Caco-2 (cell line): ENCODE data around the gene AGPAT1. TPM values are rescaled to one million over a fixed set of nuclear protein-coding genes. Genes with fewer than 3 reads are reported as not detected.

ENCODE experiments used
- BruUV-seq: library from RNA; stranded (reverse); fragments of 400-500 nt; replicated peaks from 2 replicates; lab custom pipeline; 2021; lab: Mats Ljungman, UMichigan
- CTCF ChIA-PET: fragments of 300-600 bp; sonication (Branson Sonifier 250); formaldehyde crosslinking; loops from one replicate; lab custom pipeline; 2022; ENCODE audit warnings: antibody characterized with exemption; lab: Charles Lee
- POLR2A ChIA-PET: fragments of 300-600 bp; sonication (Branson Sonifier 250); formaldehyde crosslinking; loops from one replicate; lab custom pipeline; 2022; ENCODE audit warnings: antibody characterized with exemption; lab: Charles Lee
- DNase-seq, 2 experiments: peaks; one replicate each; pipeline versions ENCODE4 v3.0.0 to v3.0.0-alpha.2; 2020 to 2022
- H3K27me3 ChIP-seq: replicated peaks from 2 replicates; pipeline ENCODE4 v1.6.0; 2011; ENCODE audit warnings: low read length; ENCODE audit not compliant: control insufficient read depth, insufficient read depth
- H3K36me3 ChIP-seq: 2 replicates; pipeline ENCODE4 v1.5.1; 2011; ENCODE audit warnings: low read length; ENCODE audit not compliant: control insufficient read depth, insufficient read depth
- H3K4me1 ChIP-seq: fragments of 250-450 bp; sonication (Bioruptor Pico); 2 replicates; pipeline ENCODE4 v1.5.1; 2020; ENCODE audit warnings: mild to moderate bottlenecking
- H3K4me3 ChIP-seq: 2 replicates; pipeline ENCODE4 v1.5.1; 2011; ENCODE audit warnings: low read depth, mild to moderate bottlenecking, control low read depth, low read length
- H3K9me3 ChIP-seq: fragments of 250-450 bp; sonication (Bioruptor Pico); 2 replicates; pipeline ENCODE4 v1.5.1; 2020; ENCODE audit warnings: mild to moderate bottlenecking, moderate library complexity
- H3K27ac Mint-ChIP-seq: one replicate; pipeline ENCODE4 v1.8.0; 2022; ENCODE audit warnings: mixed read lengths; ENCODE audit not compliant: unreplicated experiment
- H3K27me3 Mint-ChIP-seq: one replicate; pipeline ENCODE4 v1.8.0; 2022; ENCODE audit warnings: mixed read lengths; ENCODE audit not compliant: insufficient read depth, unreplicated experiment
- H3K36me3 Mint-ChIP-seq: one replicate; pipeline ENCODE4 v1.8.0; 2022; ENCODE audit warnings: mild to moderate bottlenecking, mixed read lengths; ENCODE audit not compliant: insufficient read depth, unreplicated experiment
- H3K4me1 Mint-ChIP-seq: one replicate; pipeline ENCODE4 v1.8.0; 2022; ENCODE audit warnings: low read depth, mixed read lengths; ENCODE audit not compliant: unreplicated experiment
- H3K4me3 Mint-ChIP-seq: one replicate; pipeline ENCODE4 v1.8.0; 2022; ENCODE audit warnings: mild to moderate bottlenecking, moderate library complexity, mixed read lengths; ENCODE audit not compliant: unreplicated experiment
- H3K9me3 Mint-ChIP-seq: one replicate; pipeline ENCODE4 v1.8.0; 2022; ENCODE audit warnings: mixed read lengths; ENCODE audit not compliant: unreplicated experiment
- intact Hi-C: fragments of 100-400 bp; cut with micrococcal nuclease; formaldehyde crosslinking; loops from one replicate; pipeline ENCODE4 v1.10.0; 2022; ENCODE audit not compliant: unreplicated experiment
- total RNA-seq: library from RNA; stranded (reverse); gene quantifications from 2 replicates; pipeline ENCODE4 v1.2.3, GENCODE V29; 2022
- TF ChIP-seq, protein P1 (sequence below), 2 experiments: fragments of 200-600 bp in 1 of 2; IDR thresholded peaks; 1 replicate in 1 of 2; 2 replicates in 1 of 2; pipeline versions ENCODE4 v1.5.1 to v1.8.0; 2011 to 2022; ENCODE audit warnings: antibody characterized with exemption in 1 of 2, control low read depth in 1 of 2, inconsistent platforms in 1 of 2, low read depth in 1 of 2, low read length in 1 of 2, mild to moderate bottlenecking in 1 of 2, moderate library complexity in 1 of 2; ENCODE audit not compliant: insufficient read depth in 1 of 2, severe bottlenecking in 1 of 2, unreplicated experiment in 1 of 2

The AGPAT1 gene
- total RNA-seq, 1 experiment from 2014 or later, result 60.4 TPM

DNA sequence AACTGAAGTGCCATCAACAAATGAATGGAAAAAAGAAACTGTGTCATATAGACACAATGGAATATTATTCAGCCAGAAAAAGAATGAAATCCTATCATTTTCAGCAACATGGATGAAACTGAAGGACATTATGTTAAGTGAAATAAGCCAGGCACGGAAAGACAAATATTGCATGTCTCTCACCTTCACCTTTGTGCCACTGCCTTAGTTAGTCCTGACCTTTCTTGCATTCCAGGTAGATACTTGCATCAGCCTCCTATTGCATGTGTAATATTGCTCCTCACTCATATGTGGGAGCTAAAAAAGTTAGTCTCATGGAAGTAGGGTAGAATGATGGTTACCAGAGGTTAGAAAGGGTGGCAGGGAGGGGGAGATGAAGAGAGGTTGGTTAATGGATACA lies 33.1 kb upstream of the AGPAT1 start:
- H3K36me3 Mint-ChIP-seq, result no peaks in the 10 kb centered on the region
- POLR2A ChIA-PET, result no interaction called here
- intact Hi-C loops, result no loop called here

DNA sequence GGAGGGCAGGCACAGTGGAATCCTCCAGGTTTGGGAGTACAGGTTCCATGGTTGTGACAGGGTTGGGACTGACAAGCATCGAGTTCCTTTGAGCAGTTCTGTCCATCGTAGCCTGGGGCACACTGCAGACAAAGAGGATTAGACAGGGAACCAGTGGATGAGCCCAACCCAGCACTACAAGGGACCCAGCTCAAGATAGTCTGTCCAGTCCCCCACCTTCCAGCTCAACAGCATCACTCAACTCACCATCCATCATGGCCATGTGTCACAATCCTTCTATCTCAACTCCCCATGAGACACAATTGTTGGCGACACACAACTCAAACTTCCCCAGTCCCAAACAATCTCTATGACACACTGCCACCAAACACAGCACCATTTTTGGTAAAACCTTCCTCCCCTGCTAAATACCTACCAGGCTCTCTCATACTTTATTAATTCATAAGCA lies 28.4 kb upstream of the AGPAT1 start:
- intact Hi-C loops, result no loop called here
- Mint-ChIP-seq H3K4me1 (no peaks in the 10 kb centered on the region), H3K36me3 (no peaks in the 10 kb centered on the region), H3K27ac (no peak overlapping the region), H3K4me3 (no peak overlapping the region), H3K9me3 (no peaks in the 10 kb centered on the region), H3K27me3 (peaks cover 4% of the 10 kb centered on the region)
- no TSS peak for BruUV-seq
- no peaks in the 10 kb centered on the region for H3K4me1 ChIP-seq
- no peak for DNase-seq
- CTCF ChIA-PET, result no interaction called here
- H3K9me3 ChIP-seq, result 0 out of 2 replicates have a peak, but pooled peaks cover 3% of the 10 kb centered on the region
- no peaks in the 10 kb centered on the region; the same call in 1 of the 2 replicates for H3K27me3 ChIP-seq
- H3K36me3 ChIP-seq, result no peaks in the 10 kb centered on the region
- TF ChIP-seq, protein P1, sequence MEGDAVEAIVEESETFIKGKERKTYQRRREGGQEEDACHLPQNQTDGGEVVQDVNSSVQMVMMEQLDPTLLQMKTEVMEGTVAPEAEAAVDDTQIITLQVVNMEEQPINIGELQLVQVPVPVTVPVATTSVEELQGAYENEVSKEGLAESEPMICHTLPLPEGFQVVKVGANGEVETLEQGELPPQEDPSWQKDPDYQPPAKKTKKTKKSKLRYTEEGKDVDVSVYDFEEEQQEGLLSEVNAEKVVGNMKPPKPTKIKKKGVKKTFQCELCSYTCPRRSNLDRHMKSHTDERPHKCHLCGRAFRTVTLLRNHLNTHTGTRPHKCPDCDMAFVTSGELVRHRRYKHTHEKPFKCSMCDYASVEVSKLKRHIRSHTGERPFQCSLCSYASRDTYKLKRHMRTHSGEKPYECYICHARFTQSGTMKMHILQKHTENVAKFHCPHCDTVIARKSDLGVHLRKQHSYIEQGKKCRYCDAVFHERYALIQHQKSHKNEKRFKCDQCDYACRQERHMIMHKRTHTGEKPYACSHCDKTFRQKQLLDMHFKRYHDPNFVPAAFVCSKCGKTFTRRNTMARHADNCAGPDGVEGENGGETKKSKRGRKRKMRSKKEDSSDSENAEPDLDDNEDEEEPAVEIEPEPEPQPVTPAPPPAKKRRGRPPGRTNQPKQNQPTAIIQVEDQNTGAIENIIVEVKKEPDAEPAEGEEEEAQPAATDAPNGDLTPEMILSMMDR (IDR thresholded peaks at IDR 0.05; ENCODE audit: insufficient read depth in 1 of 2, low read depth in 1 of 2, low read length in 1 of 2, severe bottlenecking in 1 of 2, unreplicated experiment in 1 of 2), result no peak
- no peak overlapping the region for H3K4me3 ChIP-seq
- POLR2A ChIA-PET, result no interaction called here

More for the DNA sequence above, 33.1 kb upstream of the AGPAT1 start:
- no TSS peak for BruUV-seq
- H3K4me3 Mint-ChIP-seq, result no peak overlapping the region
- no peak for DNase-seq
- Histone ChIP-seq H3K27me3 (no peaks in the 10 kb centered on the region; the same call in 1 of the 2 replicates), H3K9me3 (0 out of 2 replicates have a peak, but pooled peaks cover 3% of the 10 kb centered on the region), H3K36me3 (no peaks in the 10 kb centered on the region), H3K4me3 (no peak overlapping the region), H3K4me1 (no peaks in the 10 kb centered on the region)
- CTCF ChIA-PET, result no interaction called here
- peaks cover 10% of the 10 kb centered on the region for H3K4me1 Mint-ChIP-seq
- H3K27me3 Mint-ChIP-seq, result peaks cover 4% of the 10 kb centered on the region
- no peaks in the 10 kb centered on the region for H3K9me3 Mint-ChIP-seq
- TF ChIP-seq, protein P1 (IDR thresholded peaks at IDR 0.05; ENCODE audit: insufficient read depth in 1 of 2, low read depth in 1 of 2, low read length in 1 of 2, severe bottlenecking in 1 of 2, unreplicated experiment in 1 of 2), result no peak
- H3K27ac Mint-ChIP-seq, result peak overlapping the region; percentile 5

DNA sequence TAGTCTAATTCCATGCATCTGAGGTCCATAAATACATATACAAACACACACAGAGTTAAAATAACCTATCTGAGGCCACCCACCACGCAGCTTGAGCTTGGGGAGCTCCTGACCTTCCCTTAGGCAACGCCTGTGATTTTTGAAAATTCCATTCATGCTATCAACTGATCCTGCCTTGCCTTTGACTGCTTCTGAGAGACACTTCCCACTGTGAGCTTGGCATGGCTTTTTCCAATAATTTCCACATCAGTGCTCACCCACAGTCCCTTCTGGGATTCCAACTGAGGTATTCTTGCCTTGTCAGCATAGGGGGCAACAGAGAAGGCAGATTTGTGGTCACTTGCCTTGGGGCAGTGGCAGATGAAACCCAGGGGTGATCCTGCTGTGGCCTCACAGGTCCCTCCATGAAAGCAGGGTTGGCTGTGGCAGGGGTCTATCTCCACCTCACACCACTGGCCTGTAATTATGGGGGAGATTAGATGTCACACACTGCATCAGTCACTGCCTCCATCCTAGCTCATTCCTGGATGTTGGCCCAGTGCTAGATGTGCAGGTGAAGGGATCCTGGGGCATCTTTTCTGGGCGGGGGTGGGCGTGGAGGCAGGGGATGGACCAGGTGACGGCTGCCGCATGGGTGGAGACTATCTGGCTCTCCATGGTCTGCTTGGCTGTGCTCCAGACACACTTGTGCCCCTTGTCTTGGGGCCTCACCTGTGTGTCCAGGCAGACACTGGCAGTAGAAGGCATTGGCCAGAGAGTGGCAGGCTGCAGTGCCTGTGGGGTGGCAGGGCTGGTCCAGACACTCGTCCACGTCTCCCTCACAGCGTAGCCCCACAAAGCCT lies 27.8 kb upstream of the AGPAT1 start:
- POLR2A ChIA-PET, result no interaction called here
- BruUV-seq, result no TSS peak

More for the DNA sequence above, 27.8 kb upstream of the AGPAT1 start:
- Mint-ChIP-seq H3K9me3 (no peaks in the 10 kb centered on the region), H3K4me1 (no peaks in the 10 kb centered on the region), H3K27ac (no peak overlapping the region), H3K27me3 (peaks cover 4% of the 10 kb centered on the region), H3K36me3 (peaks cover 2% of the 10 kb centered on the region), H3K4me3 (no peak overlapping the region)
- CTCF ChIA-PET, result no interaction called here
- H3K27me3 ChIP-seq, result no peaks in the 10 kb centered on the region; the same call in 1 of the 2 replicates
- no peaks in the 10 kb centered on the region for H3K36me3 ChIP-seq
- intact Hi-C loops, result no loop called here
- H3K4me3 ChIP-seq, result no peak overlapping the region
- TF ChIP-seq, protein P1 (IDR thresholded peaks at IDR 0.05; ENCODE audit: insufficient read depth in 1 of 2, low read depth in 1 of 2, low read length in 1 of 2, severe bottlenecking in 1 of 2, unreplicated experiment in 1 of 2), result no peak
- DNase-seq, result no peak
- H3K9me3 ChIP-seq, result 0 out of 2 replicates have a peak, but pooled peaks cover 3% of the 10 kb centered on the region
- H3K4me1 ChIP-seq, result no peaks in the 10 kb centered on the region
